SH-SY5Y (cell line): ENCODE measurements around the gene ZNF737.

Experiments
- GATA2 ChIP-seq: IDR thresholded peaks from 2 replicates; pipeline ENCODE4 v1.6.1; 2011; ENCODE audit warnings: mild to moderate bottlenecking, low read depth, low read length
- GATA3 ChIP-seq: IDR thresholded peaks from 2 replicates; pipeline ENCODE4 v1.6.1; 2011; ENCODE audit warnings: low read depth, mild to moderate bottlenecking, low read length, moderate library complexity

The ZNF737 gene

DNA sequence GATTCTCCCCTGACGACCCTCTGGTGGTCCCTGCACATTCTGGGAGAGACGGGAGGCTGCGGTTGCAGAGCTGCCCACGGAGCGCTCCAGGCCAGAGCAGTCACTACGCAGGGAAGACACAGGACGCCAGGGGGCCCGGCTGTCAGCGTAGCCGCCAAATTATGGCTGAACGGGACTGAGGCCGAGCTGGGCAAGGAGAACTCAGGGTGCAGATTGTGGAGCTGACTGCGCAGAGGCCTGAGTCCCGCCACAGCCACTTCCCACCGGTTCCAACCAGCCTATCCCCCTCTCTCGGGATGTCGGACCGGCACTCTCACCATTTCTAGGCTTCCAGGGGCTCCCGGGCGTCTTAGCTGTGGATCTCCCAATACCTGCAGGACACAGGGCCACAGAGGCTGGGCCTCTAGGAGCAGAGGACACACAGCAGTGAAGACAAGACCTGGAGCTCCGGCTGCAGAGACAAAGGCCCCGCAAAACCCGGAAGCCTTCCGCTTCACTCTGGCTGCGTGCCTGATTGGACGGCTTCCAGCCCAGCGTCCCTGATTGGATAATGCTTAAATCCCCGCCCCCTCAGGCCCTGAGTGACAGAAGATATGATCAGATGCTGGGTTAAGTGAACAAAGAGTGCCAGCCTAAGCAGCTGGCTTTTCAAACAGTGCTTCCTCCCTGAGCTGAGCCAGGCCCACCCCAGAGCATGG, at the start of gene ZNF737:
TSS of gene ZNF737 (minus strand) at position 461 of the 698 bp plus-strand sequence. CDS start at position 320, 141 bp downstream.
- TF ChIP-seq GATA3 (peak; percentile 77), GATA2 (peak; percentile 97)

DNA sequence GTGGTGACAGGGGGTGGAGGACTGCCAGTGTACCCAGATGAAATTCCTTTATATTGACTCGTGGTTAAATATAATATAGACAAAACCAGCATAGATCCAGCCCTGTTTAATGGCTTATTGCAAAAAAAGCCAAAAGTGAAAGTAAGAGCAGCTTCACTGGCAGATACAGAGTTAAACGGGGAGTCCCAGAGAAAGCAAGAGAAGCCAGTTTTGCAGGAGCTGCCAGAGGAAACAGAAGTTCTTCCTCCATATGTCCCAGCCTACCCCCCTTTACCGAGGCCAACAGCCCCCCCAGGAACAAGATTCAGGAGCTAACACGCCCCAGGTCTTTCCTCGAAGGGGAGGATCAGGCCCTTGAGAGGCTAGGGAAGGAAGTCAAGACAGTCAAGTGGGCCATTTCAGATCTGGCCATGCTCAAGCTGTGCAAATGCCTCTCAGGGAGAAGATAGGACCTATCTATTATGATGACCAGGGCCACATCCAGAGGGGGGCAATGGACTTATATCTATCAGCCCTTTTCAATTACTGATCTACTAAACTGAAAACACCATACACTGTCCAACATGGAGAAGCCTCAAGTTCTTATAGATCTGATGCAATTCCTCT, 47.2 kb upstream of the ZNF737 start:
- TF ChIP-seq GATA3, result no peak
- no peak for TF ChIP-seq GATA2

DNA sequence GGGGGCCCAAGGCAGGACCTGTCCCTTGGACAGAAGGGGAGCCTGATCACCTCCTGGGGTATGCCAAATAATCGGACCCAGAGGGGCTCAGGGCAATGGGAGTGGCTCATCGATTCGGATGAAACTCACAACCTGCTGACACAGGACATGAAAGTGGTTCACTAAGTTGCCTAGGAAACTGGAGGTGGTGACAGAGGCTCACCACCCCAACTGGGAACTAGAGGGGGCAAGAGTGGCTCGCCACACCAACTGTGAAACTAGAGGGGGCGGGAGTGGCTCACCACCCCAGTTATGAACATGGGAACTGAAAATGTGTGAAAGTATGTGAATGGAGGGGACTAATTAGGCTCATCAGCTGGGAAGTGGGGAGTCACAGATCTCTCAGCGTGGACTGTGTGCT, 46.3 kb upstream of the ZNF737 start:
- TF ChIP-seq GATA2 (no peak), GATA3 (no peak)

DNA sequence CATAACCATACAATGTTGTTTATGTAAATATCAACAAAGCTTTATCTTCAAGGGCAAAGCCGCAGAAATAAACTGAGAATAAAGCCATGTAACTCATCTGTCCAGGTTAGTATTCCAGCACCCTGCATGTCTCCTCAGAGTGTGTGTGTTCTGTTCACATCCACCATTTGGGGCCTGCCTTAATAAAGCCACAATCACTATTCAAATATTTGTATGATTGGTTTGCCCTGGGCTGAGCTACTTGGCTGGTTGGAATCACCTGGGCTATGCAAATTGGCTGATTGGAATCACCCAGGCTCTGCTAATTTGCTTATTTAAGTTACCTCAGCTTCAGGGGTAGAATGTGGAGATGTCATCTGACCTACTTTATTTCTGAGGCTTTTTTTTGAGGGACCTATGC, 42.4 kb upstream of the ZNF737 start:
- TF ChIP-seq GATA3, result no peak
- no peak for TF ChIP-seq GATA2

DNA sequence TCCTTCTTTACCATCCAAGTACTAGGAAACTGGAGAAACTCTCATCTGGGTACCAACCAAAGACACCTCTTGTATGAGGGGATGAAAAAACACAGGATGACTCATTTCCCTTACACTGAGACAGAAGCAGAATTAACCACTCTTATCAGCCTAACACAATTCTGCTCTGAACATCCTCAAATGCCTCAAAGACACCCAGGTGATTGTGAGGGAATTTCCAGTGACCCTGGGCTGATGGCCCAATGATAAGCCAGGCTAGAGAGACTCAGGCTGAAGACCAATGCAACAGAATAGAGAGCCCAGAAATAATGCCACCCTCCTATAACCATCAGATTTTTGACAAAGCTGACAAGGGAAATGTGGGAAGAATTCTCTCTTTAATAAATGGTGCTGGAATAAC, 7.0 kb downstream of the ZNF737 start:
- TF ChIP-seq GATA2 (no peak), GATA3 (no peak)

DNA sequence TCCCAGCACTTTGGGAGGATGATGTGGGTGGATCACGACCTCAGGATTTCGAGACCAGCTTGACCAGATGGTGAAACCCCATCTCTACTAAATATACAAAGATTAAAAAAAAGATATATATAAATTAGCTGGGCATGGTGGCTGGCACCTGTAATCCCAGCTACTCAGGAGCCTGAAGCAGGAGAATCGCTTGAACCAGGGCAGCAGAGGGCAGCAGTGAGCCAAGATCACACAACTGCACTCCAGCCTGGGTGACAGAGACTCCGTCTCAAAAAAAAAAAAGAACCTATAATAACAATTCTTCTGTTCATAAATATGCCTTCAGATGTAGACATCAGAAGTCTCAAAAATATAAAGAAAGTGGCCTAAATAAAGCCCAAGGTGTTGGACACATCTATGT, 7.6 kb downstream of the ZNF737 start:
- TF ChIP-seq GATA3 (no peak), GATA2 (no peak)

DNA sequence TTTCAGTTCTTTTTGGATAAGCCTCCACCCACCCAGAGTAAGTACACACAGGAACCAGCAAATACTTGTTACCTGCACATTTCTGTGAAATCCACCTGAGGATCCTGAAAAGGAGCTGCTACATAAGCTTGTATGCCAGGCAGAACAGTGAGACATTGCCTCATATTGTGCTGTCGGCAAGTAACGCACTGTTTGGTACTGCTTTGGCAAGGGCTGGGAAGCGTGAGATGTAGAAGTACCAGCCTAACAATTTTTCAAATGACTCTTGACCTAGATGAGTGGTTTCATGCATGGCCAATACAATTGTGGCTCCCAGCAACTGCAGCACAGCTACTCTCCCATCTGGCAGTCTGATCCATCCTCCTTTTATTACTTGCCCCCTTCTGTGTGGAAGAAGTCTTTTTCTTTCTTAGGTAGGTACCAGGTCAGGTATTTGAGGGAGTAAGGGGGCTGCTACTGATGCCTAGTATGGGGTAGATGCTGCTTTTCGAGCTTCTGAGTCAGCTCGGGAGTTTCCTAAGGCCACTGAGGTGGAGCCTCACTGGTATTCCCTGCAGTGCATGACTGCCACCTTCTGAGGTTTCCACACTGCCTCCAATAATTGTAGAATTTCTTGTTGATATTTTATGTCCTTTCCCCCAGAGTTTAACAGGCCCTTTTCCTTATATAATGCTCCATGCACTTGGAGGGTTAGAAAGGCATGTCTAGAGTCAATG, 52.2 kb downstream of the ZNF737 start:
- TF ChIP-seq GATA2, result no peak
- no peak for TF ChIP-seq GATA3

DNA sequence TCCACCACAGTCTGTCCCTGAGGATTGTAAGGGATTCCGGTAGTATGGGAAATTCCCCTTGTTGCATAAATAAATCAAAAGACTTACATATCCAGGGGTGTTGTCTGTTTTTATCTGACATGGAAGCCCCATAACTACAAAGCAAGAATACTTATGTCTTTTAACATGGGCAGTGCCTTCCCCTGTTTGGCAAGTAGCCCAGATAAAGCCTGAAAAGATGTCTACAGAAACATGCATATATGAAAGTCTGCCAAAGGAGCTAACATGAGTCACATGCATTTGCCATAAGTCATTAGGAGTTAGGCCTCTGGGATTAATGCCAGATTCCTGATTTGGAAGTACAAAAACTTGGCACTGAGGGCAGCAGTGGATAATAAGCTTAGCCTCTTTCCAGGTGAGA, 62.1 kb downstream of the ZNF737 start:
- TF ChIP-seq GATA3 (no peak), GATA2 (no peak)
